ENCODE measurements around the gene ECI2. TPM values are rescaled to one million over a fixed set of nuclear protein-coding genes. Genes with fewer than 3 reads are reported as not detected.

ECI2 gene
- total RNA-seq, 1 experiment from 2014 or later = 143 TPM

- Histone ChIP-seq H3K27me3 (ENCODE audit: low read length) (no peaks in the 10 kb centered on the region), H3K4me3 (ENCODE audit: low read length) (no peak overlapping the region), H3K79me2 (ENCODE audit: low read length) (no peaks in the 10 kb centered on the region), H3K4me2 (ENCODE audit: low read length) (peak overlapping the region; percentile 64), H3K9ac (ENCODE audit: low read length) (no peak overlapping the region), H2AFZ (ENCODE audit: low read length) (peak overlapping the region; percentile 76), H4K20me1 (ENCODE audit: low read length) (no peaks in the 10 kb centered on the region), H3K4me1 (ENCODE audit: insufficient read depth, low read length) (peaks cover 5% of the 10 kb centered on the region), H3F3A (ENCODE audit: low read length, unreplicated experiment) (no peaks in the 10 kb centered on the region), H3K36me3 (ENCODE audit: low read depth, low read length) (no peaks in the 10 kb centered on the region), H3K9me3 (ENCODE audit: low read length) (no peaks in the 10 kb centered on the region), H3K27ac (ENCODE audit: low read length) (no peak overlapping the region), H3K9me2 (replicated peaks; ENCODE audit: low read length) (no peaks in the 10 kb centered on the region)
- TF ChIP-seq EZH2phosphoT487 (IDR thresholded peaks at IDR 0.05; ENCODE audit: borderline replicate concordance, low read length) = no peak
- no peak for TF ChIP-seq EZH2 (IDR thresholded peaks at IDR 0.05; ENCODE audit: low read length, unreplicated experiment)
- TF ChIP-seq, protein P1, sequence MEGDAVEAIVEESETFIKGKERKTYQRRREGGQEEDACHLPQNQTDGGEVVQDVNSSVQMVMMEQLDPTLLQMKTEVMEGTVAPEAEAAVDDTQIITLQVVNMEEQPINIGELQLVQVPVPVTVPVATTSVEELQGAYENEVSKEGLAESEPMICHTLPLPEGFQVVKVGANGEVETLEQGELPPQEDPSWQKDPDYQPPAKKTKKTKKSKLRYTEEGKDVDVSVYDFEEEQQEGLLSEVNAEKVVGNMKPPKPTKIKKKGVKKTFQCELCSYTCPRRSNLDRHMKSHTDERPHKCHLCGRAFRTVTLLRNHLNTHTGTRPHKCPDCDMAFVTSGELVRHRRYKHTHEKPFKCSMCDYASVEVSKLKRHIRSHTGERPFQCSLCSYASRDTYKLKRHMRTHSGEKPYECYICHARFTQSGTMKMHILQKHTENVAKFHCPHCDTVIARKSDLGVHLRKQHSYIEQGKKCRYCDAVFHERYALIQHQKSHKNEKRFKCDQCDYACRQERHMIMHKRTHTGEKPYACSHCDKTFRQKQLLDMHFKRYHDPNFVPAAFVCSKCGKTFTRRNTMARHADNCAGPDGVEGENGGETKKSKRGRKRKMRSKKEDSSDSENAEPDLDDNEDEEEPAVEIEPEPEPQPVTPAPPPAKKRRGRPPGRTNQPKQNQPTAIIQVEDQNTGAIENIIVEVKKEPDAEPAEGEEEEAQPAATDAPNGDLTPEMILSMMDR (conservative IDR thresholded peaks at IDR 0.05; ENCODE audit: low read depth, low read length) = peak; percentile 89
- BruUV-seq (replicated peaks) = no TSS peak
- intact Hi-C loops (cut with micrococcal nuclease) = loop anchor here (1.0 to 2.0 kb wide), 2 partner anchors 19 to 101 kb away; no protein-coding TSS in a partner anchor
- ATAC-seq = peak; percentile 97
- DNase-seq = peak; percentile 93
- ChIA-PET POLR2A (ENCODE audit: unreplicated experiment) (no interaction called here), CTCF (interaction anchor here (1.1 to 1.5 kb wide), 3 partner anchors 20 to 101 kb away, joined by 4 to 6 read pairs (median 5); partner anchors contain the start of gene ECI2)
Observed at GRCh38 chr6:4155848-4156466, 20.6 kb upstream of the ECI2 start.

GRCh38 chr6:4153514-4153985, 18.2 kb upstream of the ECI2 start:
- POLR2A ChIA-PET (ENCODE audit: unreplicated experiment) = no interaction called here
- intact Hi-C loops (cut with micrococcal nuclease) = no loop called here
- CTCF ChIA-PET = interaction anchor here (0.7 kb wide), 1 partner anchor 74 kb away, joined by 3 read pairs; no protein-coding TSS in a partner anchor

More at GRCh38 chr6:4153514-4153985, 18.2 kb upstream of the ECI2 start:
- BruUV-seq (replicated peaks) = no TSS peak
- ATAC-seq (no peak), DNase-seq (no peak)
- no peak overlapping the region for H3K27ac ChIP-seq (ENCODE audit: low read length)
- H3K9me2 ChIP-seq (replicated peaks; ENCODE audit: low read length) = no peaks in the 10 kb centered on the region
- no peaks in the 10 kb centered on the region for H3K79me2 ChIP-seq (ENCODE audit: low read length)
- no peak overlapping the region for H3K9ac ChIP-seq (ENCODE audit: low read length)
- peaks cover 5% of the 10 kb centered on the region for H3K4me1 ChIP-seq (ENCODE audit: insufficient read depth, low read length)
- H2AFZ ChIP-seq (ENCODE audit: low read length) = no peak overlapping the region
- no peaks in the 10 kb centered on the region for H3K36me3 ChIP-seq (ENCODE audit: low read depth, low read length)
- TF ChIP-seq EZH2 (IDR thresholded peaks at IDR 0.05; ENCODE audit: low read length, unreplicated experiment) (no peak), EZH2phosphoT487 (IDR thresholded peaks at IDR 0.05; ENCODE audit: borderline replicate concordance, low read length) (no peak)
- TF ChIP-seq, protein P1 (conservative IDR thresholded peaks at IDR 0.05; ENCODE audit: low read depth, low read length) = no peak
- H4K20me1 ChIP-seq (ENCODE audit: low read length) = no peaks in the 10 kb centered on the region
- no peaks in the 10 kb centered on the region for H3K27me3 ChIP-seq (ENCODE audit: low read length)
- H3F3A ChIP-seq (ENCODE audit: low read length, unreplicated experiment) = no peaks in the 10 kb centered on the region
- H3K4me3 ChIP-seq (ENCODE audit: low read length) = no peak overlapping the region
- H3K4me2 ChIP-seq (ENCODE audit: low read length) = no peak overlapping the region
- no peaks in the 10 kb centered on the region for H3K9me3 ChIP-seq (ENCODE audit: low read length)
